ENCODE results near the gene VSIG2. TPM values are rescaled to one million over a fixed set of nuclear protein-coding genes. Genes with fewer than 3 reads are reported as not detected.

VSIG2 gene
- 1.6 TPM in 1 of 2 replicates, not detected in the other for total RNA-seq

GRCh38 chr11:124751741-124752470 lies at the start of gene VSIG2:
TSS of gene VSIG2 (minus strand) at chr11:124752255. CDS start at chr11:124752137, 118 bp downstream.

GRCh38 chr11:124800226-124800929 lies 48.3 kb upstream of the VSIG2 start, which contains the start of gene MSANTD2:
TSS of gene MSANTD2 (minus strand) at chr11:124800406. CDS start at chr11:124800380, 26 bp downstream.

DNA sequence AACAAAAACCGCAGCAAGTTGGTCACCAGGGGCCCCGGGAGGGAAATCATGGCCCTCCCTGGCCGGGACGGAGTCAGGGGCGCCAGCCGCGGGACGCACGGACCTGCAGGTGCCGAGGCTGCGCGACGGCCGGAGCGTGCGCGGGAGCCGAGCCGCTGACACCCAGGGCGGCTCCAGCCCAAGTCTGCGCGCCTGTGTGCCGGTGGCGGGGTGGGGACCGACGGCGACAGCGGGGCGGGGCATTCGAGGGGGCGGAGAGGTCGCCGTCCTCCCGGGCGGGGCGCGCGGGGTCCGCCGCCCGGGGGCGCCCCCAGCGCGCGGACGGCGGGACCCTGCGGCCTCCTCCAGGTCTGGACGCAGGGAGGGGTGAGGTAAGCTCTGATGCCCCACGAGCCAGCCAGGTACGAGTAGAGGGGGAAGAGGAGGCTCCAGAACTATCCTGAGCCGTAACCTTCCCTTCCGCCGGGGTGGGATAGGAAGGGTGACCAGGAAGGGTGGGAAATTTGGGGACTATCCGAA lies 10.1 kb upstream of the VSIG2 start, which contains the start of gene ESAM:
ESAM (minus strand) TSS at position 186 of the 519 bp plus-strand sequence; CDS start at position 50, 136 bp downstream.

DNA sequence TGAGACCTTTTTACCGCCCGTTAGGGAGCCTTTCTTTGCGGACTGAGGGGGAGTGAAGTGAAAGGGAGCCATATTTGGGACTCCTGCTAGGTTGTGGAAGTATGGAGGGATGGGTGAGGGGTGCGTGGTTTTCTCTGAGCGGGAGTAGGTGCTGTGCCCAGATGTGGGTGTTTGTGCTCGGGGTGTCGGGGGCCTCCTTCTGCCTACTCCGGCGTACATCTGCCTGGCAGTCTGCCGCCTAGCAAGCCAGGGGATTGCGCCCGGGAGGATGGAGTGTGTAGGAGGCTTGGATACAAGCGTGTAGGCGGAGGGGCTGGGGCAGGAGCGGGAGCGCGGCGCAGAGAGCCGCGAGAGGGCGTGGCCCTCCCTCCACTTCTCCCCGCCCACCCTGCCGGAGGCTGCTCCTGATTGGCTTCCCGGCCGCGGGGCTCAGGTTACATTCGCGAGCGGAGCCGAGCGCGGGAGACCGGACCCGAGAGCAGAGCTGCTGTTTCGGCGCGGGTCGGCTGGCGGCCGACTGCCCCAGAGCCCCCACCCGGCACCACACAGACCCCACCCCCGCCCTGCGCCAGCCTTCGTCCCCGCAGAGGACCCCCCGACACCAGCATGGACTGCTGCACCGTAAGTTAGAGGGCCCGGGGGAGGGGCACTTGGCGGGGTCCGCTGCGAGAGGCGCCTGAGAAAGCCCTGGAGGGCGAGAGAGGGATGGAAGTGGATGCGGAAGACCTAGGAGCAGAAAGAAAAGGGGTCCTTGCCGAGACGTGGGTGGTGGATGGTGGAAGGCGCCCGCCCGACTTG lies 12.4 kb downstream of the VSIG2 start, which contains the start of gene NRGN:
NRGN (plus strand) TSS at position 464 of the 798 bp plus-strand sequence; CDS start at position 607, 143 bp downstream.

Other genes starting within 250 kb of the VSIG2 start
- not detected in 2 replicates for gene OR8B12, start 208.6 kb downstream of the VSIG2 start, total RNA-seq
- not detected in 2 replicates for gene OR8A1, start 182.3 kb downstream of the VSIG2 start, total RNA-seq
- gene PANX3, start 140.8 kb downstream of the VSIG2 start, total RNA-seq: not detected in 2 replicates
- gene TBRG1, start 129.4 kb downstream of the VSIG2 start, total RNA-seq: 29.2 and 29.4 TPM in 2 replicates
- 14.9 and 17.3 TPM in 2 replicates for gene SIAE, start 78.5 kb downstream of the VSIG2 start, total RNA-seq
- 32.0 and 46.1 TPM in 2 replicates for gene SPA17, start 78.4 kb downstream of the VSIG2 start, total RNA-seq
- 11.5 and 18.8 TPM in 2 replicates for gene NRGN, start 12.3 kb downstream of the VSIG2 start, total RNA-seq
- 4.8 and 6.3 TPM in 2 replicates for gene ESAM, start 10.0 kb upstream of the VSIG2 start, total RNA-seq
- 11.5 and 13.1 TPM in 2 replicates for gene MSANTD2, start 48.2 kb upstream of the VSIG2 start, total RNA-seq
- 7.4 and 23.6 TPM in 2 replicates for gene ROBO3, start 113.2 kb upstream of the VSIG2 start, total RNA-seq
- 5.5 and 8.6 TPM in 2 replicates for gene ROBO4, start 145.6 kb upstream of the VSIG2 start, total RNA-seq
- not detected in 2 replicates for gene HEPN1, start 167.0 kb upstream of the VSIG2 start, total RNA-seq
- gene HEPACAM, start 183.8 kb upstream of the VSIG2 start, total RNA-seq: 0.29 and 0.35 TPM in 2 replicates
- 1.7 and 8.0 TPM in 2 replicates for gene CCDC15, start 201.9 kb upstream of the VSIG2 start, total RNA-seq